DMS79 (cell line): Measurements from ENCODE around the gene CREB3.
A peak's percentile ranks its signal among the peaks of the same experiment; 100 is the strongest.

Experiments used
- DNase-seq: peaks from one replicate; lab custom pipeline; 2025; lab: John Stamatoyannopoulos, UW

Gene CREB3

DNA sequence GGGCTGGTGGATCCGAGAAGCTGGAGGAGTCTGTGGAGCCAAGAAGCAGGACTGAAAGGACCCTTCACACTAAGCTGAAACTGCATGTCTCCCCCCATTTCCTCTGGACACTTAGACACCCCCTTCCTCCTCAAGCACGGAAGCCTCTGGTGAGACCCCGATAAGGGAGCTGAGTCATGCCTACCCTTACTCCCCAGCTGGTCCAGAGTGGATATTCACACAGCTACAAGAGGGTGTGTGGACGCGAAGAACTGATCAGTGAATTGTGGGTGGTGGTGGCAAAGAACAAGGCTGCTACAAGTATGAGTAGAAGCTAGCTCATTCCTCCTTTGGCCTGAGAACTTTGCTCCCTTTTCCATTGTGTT lies 4.8 kb upstream of the CREB3 start:
- DNase-seq: no peak

DNA sequence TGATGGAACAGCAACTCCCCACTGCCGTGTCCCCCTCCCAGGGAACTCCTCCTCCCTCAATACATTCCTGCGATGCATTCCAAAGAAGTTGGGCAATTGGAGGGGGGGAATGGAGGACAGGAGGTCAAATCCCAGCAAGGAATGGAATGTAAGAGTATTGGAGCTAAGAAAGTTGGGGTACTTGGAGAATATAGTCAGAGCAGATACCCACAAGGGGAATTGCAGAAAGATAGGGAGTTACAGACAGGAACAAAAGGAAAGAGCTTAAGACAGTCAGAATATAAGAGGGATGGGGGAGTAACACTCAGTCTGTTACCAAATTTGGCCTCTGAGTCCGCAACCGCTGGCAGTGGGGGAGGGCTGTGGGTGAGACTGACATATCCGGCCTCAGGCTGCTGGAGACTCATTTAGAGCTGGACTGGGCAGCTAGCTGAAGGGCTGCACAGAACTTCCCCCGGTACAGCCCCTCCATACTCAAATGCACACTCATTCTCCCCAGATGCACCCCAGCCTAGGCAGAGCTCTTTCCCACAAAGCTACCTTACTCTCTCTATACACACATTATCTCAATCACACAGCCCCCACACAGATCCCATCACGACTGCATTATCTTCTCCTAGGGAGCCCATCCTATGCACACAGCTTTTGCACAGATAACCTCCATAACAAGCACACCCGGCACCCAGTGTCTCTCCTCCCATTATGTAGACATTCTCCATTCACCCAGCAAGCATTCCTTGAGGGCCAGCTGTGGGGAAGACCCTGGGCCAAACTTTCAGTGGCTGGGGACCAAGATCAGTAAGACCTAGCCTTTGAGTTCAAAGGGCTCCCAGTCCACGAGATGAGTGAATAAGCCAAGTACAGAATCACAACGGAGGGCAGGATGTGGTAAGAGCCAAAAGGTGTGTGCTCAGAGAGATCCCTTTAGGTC lies 4.2 kb upstream of the CREB3 start:
- no peak for DNase-seq

DNA sequence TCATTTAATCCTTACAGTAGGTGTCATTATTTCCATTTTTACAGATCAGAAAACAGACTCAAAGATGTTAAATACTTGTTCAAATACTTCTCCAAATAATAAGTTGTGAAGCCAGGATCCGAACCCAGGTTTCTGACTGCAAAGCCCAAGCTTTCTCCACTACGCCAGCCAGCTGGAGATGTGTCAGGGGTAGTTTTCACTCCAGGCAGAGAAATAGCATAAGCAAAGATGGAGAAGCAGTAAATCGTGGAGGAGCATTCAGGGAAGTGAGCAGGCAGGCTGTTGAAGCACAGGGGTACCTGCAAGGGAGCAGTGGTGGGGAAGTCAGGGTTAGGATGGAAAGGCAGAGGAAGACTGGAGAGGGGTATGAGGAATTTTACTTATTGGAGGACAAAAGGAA lies 3.4 kb upstream of the CREB3 start:
- no peak for DNase-seq

DNA sequence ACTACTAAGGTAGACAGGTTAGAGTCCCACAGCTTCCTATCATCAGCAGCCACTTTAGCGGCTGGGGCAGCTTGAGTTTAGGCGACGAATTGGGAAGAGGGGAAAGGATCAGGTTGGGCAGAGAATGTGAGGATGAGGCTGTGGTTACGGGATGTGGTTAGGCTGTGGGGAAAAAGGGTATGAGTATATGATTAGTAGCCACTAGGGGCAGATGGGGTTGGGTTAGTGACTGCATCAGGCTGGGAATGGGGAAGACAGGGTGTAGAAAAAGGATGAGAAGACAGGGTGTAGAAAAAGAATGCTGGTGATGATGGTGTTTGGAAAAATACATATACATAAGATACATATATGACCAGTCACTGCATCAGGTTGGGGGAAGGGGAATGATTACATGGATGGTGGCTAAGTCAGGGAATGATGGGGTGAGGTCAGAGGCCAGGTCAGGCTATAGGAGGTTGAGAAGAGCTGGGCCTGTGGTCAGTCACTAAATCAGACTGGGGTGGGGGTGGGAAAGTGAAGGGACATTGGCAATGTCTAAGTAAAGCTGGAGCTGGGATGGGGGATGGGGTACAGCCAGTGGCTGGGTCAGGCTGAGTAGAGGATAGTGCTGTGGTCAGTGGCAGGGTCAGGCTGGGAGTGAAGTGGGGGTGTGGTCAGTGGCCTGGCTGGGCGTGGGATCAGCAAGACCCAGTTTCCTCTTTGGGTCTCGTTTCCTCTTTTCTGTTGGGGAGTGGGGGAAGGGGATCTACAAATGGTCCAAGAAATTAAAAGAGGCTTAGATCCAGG lies 2.6 kb upstream of the CREB3 start:
- DNase-seq: no peak

DNA sequence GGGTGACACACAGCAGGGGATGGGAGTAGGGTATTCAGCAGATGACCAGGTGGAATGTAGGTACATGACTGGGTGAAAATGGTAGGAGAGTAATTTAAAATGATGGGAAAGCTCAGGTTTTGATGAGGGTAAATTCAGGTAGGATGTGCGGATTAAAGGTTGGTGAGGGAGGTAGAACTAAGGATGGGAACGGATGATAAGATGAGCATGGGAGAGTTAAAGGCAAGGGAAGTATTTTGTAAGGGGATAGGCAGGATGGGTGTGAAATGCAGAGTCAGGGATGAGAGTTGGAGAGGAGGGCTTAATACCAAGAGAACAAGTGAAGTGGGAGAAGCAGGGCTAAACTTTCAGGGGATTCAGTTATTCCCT lies 2.0 kb upstream of the CREB3 start:
- DNase-seq: no peak

DNA sequence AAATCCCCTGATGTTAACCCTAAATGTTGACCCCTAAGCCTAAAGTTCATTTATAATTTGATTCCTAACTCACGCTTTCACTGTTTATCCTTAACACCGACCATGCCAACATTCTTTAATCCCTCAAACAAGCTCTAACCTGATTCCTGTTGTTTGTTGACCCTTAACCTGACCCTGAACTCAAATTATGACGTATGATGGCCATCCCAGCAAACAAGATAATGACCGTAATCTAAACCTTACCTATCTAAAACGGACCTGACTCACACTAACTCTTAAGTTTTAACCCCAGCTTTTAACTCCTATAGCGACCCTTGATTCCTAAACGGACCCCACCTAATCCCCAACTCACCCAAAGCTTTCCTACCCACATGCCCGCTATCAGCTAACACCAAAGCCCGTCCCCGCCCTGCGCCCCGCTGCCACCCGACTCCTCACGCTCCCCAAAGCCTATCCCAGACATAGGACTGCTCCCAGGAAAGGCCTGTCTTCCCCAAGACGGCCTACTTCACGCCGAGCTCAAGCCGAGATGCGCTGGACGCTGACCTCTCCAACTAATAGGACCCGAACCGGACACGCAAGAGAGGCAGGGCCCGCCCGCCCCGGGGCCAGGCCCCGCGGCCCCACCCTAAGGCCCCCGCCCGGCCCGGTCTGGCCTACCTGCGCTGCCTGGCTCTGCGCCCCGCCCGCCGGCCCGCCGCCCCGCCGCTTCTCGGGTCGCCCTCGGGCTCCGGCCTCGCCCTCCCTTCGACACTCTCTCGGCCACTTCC lies 866 bp upstream of the CREB3 start:
- no peak for DNase-seq

DNA sequence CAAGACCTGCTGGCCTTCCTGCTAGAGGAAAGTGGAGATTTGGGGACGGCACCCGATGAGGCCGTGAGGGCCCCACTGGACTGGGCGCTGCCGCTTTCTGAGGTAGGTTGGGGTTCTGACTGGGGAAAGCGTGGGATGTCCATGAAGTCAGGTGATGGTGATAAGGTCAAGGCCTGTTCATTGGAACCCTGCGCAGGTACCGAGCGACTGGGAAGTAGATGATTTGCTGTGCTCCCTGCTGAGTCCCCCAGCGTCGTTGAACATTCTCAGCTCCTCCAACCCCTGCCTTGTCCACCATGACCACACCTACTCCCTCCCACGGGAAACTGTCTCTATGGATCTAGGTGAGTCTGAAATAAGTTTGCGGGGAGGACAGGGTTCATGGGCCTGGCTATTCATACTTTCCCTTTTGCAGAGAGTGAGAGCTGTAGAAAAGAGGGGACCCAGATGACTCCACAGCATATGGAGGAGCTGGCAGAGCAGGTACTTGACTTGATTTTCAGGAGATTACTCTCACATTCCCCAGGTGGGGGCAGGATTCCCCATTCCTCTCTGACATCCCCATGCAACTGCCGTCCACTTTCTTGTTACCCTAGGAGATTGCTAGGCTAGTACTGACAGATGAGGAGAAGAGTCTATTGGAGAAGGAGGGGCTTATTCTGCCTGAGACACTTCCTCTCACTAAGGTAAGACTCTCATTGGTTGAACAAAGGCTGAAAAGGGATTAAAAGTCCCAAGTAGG lies 505 bp downstream of the CREB3 start:
- DNase-seq: peak; percentile 41

DNA sequence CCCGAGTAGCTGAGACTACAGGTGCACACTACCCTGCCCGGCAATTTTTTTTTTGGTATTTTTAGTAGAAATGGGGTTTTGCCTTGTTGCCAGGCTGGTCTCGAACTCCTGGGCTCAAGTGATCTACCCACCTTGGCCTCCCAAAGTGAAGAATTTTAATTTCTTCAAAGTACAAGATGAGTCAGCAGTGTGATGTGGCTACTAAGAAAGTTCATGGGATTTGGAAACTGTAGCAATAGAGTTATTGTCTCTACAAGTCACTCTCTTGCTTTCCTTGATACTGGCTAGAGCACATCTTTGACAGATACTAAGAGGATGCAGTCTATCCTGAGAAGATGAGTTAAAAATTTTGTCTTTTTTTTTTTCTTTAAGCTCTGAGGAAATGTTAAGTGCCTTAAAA lies 1.6 kb downstream of the CREB3 start:
- DNase-seq: no peak

DNA sequence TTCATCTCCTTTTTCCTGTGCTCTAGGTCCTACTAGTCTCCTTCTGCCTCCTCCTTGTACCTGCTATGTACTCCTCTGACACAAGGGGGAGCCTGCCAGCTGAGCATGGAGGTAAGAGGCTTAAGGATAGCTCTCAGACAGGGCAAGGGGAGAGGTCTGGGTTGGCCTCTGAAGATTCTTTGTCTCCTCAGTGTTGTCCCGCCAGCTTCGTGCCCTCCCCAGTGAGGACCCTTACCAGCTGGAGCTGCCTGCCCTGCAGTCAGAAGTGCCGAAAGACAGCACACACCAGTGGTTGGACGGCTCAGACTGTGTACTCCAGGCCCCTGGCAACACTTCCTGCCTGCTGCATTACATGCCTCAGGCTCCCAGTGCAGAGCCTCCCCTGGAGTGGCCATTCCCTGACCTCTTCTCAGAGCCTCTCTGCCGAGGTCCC lies 3.8 kb downstream of the CREB3 start:
- peak; percentile 43 for DNase-seq

DNA sequence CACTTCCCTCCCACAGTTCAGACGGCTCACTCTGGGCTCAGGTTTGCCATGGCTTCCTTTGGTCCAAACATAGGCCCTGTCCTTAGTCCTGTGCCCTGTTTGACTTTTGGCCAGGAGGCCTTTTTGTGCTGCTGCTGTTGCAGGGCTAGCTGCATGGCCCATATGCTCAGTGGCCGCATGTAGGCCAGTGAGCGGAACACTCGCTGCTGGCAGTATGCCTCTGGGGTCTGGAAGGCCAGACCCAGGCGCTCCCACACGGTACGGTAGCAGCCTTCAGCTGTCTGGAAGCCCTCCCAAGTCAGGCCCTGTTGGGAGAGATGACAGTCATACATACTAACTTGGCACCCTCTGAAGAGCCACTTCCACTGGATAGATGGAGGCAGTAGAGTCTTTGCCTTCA lies 4.7 kb downstream of the CREB3 start:
- no peak for DNase-seq

DNA sequence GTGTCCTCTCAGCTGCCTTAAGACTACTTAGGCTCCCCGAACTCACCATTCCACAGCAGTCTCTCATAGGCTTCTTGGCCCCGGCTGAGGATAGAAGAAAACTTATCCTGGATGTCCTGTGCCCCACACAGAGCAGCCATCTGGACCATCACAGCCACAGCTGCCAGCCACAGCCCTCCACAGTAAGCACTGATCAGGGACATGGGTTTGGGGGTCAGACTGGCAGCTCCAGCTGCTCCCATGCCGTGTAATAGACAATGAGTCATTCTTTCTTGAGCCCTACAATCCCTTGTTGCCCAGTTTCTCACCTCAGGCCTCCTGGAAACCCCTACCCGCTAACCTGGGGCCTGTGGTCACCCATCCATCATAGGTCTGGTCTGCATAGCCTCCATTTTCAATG lies 5.7 kb downstream of the CREB3 start:
- no peak for DNase-seq

DNA sequence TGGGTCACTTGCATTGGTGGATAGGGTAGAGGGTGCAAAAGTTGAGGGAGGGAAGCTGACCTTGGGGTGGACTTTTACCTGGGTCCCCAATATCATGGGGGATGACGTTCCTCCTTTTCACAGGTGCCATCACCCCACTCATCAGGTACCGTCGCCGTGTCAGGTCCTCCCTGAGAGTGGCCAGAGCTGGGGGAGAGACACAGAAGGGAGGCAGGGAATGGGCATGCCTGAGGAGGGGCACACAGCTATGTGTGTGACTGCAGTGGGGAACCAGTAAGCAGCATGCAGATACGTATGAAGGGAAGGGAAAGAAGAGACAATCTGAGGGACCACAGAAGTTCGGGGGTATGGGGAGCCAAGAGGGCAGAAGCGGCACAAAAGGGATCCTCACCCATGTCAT lies 6.5 kb downstream of the CREB3 start:
- no peak for DNase-seq

DNA sequence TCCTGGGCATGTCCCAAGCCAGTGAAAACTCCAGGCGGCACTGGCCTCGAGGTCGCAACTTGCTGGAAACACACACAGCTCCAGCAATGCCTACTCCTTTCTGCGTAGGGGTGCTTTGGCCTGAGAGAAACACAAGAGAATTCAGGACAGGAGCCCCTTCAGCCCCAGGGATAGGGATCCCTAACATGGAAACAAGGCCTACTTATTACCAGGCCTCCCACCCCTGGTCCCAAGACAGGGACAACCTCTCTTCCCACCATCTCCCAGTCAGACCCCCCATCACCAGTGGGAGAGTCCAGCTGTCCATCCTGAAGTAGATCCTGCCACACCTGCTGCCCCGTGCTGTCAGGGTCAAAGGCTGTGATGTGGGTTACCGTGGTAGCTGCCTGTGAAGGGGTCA lies 7.8 kb downstream of the CREB3 start:
- DNase-seq: no peak

DNA sequence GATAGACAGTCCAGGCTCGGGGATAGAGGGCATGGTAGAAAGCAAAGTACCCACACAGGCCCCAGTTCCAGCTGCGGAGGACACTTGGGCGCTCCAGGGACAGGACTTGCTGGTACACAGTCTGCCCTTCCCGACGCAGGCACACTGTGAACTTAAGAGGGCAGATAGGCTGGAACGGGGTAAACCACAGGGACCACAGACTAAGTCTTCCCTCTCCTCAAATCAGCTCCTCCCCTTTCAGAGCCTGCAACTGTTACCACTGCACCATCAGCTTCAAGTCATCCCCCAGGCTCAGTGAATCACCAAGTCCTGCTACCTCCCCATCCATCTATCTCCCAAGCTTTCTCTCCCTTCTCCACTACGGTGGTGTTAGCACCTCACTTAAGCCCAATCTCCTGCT lies 9.3 kb downstream of the CREB3 start:
- DNase-seq: no peak

DNA sequence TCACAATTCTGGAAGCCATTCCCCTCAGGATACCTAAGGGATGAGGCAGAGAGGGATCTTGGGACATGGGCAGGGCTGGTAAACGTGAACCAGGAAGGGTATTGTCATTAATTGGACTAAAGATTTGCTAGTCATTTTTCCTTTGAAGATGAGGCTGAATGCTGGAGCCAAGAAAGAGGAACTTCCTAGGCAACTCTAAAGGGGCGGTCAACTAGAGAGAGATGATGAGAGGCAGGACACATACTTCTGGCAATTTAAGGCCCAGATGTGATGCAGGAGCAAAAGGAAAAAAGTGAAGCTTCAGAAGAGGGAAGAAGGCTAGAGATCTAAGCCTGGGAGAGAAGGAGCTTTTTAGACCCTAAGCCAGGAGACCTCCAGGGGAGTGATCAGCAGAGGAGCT lies 11.0 kb downstream of the CREB3 start:
- no peak for DNase-seq

DNA sequence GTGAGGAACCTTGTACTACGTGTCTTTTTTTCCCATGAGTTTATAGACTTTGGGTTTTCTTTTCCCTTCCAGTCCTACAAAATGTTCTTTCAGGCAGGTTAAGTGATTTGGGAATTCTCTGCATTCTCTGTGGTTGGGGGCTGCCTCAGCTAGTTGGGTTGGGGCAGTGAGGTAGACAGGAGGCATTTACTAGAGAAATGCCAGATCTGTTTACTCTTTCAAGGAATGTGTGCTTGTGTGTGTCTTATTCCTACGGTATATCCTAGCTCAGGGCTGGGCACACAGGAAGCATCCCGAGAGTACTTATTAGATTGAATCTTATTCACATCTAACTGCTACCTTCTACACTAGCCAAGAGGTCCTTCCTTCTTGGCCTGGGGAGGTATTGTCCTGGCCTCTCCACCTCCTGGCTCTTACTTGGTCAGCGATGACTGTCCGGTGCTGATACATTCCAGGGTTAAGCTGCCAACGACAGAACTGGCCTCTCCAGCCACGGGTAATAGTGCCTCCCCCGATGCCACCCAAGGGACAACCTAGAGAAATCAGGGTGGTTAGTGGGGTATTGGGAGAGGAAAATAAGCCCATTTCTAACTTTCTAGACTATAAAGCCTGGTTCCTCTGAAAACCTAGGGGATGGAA lies 11.5 kb downstream of the CREB3 start:
- DNase-seq: no peak

DNA sequence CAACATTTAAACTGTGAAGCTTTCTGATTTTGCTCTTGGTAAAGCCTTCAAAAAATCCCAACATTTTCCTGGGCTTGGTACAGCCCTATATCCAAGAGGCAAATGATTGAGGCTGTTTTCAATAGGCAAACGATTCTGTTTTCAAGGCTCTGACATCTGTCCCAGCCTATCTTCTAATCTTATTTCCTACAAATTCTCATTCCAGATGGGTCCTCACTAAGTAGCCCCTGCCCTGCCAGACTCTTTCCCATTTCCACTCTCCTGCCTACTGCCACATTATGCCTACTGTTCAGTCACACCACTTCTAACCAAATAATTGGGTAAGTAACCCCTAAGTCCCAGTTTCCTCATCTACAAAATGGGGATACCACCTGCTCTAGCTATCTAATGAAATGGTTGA lies 13.1 kb downstream of the CREB3 start:
- DNase-seq: no peak

DNA sequence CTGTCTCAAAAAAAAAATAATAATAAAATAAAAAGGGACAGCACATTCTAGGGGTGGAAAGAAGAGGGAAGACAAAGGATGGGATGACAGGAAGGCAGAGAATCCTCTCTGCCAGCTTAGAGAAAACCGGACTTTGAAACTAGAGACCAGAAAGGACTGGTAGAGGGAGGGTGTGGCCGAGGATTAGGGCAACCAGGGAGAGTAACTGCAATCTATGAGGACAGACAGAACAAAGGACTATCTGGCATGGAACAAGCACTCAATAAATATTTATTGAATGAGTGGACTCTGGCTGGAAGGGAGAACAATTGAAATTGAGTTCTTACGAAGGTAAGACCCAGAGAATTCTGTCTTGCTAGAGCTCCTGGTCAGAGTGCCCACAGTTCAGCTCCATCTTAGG lies 14.1 kb downstream of the CREB3 start:
- no peak for DNase-seq

DNA sequence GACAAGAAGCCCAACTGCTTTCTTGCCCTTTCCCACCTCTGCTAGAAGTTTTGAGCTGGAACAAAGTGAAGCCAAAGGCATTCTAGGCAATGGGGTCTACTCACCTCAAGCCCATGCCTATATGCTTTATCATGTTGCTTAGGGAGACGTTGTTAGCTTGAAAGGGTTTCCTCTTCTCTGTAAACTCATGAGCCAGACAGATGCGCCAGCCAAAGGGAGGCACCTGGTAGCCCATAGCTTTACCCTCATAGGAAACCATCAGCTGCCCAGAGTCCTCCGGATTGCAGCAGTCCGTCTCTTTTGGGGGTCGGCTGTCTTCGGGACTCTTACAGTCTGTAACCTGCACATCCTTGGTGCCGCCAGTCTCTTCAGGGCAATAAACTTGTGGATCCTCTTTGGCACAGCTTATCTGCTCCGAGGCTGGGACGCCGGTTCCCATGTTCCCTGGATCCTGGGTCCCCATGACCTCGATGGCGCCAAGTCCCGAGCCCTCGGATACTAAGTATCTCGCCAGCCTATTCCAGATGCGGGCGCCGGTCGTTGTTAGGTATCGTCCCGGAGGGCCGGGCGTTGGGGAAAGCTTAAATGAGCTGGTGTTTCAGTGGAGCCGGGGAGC lies 15.9 kb downstream of the CREB3 start:
- DNase-seq: no peak

DNA sequence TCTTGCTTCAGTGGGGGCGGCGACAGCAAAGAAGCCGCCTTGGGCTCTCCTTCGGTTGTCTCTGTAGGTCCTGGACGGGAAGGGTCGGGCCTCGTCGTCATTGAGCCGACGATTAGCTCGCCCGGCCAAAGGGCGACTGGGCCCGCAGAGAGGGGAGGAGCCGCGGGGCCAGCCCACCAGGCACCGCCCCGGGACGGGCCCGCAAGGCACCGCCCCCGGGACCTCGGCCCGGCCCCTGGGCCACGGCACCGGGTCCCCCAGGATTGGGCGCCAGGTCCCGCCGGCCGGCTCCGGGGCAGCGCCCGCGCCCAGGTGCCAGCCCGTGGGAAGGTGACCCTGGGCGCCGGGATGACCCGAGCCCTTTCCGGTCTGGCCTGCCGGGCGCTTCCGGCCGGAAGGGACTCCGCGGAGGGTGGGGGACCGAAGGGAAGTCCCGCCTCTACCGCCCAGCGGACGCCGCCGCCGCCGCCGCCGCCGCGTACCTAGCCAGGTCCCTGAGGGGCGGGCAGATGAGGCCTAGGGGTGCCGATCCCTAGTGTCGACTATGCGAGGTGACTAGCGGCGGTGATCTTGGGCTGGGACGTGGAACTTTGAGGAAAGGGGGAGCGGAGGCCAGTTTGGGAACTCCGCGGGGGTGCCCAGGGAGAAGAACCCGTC lies 16.5 kb downstream of the CREB3 start, which contains the start of the genes GBA2 and RGP1:
Gene GBA2, minus strand, starts transcription at position 371 of the 657 bp plus-strand sequence. CDS start 524 bp downstream, outside the sequence.
Gene RGP1, plus strand, starts transcription at position 430 of the 657 bp plus-strand sequence. CDS start 469 bp downstream, outside the sequence.
- peak; percentile 54 for DNase-seq
